Measurements from ENCODE around the gene ARHGEF37.
"Not testable (repeated sequence)": the region's sequence is repeated elsewhere in the genome, so short reads cannot be mapped to it uniquely, and the experiment has no call there.

The ARHGEF37 gene

DNA sequence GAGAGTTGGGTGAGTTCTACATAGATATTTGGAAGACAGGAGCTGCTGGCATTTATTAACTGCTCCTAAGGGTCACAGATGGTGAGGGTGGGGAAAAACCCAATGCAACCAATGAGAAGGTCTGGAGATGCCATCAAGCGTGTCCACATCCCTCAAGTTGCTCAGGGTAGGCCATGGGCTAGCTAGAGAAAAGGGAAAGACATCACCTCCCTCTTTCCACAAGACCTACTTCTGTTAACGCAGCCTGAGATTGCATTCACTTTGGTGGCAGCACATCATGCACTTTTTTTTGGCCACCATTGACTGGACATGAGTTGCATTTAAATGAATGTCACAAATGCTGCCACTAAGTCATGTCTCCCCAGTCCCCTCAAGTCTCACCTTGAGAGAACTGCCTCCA, 71.4 kb downstream of the ARHGEF37 start:
- Mint-ChIP-seq H3K4me3 (no peak overlapping the region), H3K9me3 (no peaks in the 10 kb centered on the region), H3K36me3 (no peaks in the 10 kb centered on the region), H3K27me3 (peaks cover 10% of the 10 kb centered on the region), H3K4me1 (peaks cover 5% of the 10 kb centered on the region), H3K27ac (no peak overlapping the region)
- no peak for ATAC-seq

GRCh38 chr5:149654231-149654630, 72.9 kb downstream of the ARHGEF37 start:
- H3K4me3 Mint-ChIP-seq = no peak overlapping the region
- no peak for ATAC-seq
- H3K9me3 Mint-ChIP-seq = no peaks in the 10 kb centered on the region
- H3K27ac Mint-ChIP-seq = peak overlapping the region; percentile 8
- H3K36me3 Mint-ChIP-seq = no peaks in the 10 kb centered on the region
- H3K4me1 Mint-ChIP-seq = peaks cover 5% of the 10 kb centered on the region
- peaks cover 26% of the 10 kb centered on the region for H3K27me3 Mint-ChIP-seq

GRCh38 chr5:149654883-149655505, 73.7 kb downstream of the ARHGEF37 start:
- Mint-ChIP-seq H3K9me3 (no peaks in the 10 kb centered on the region), H3K4me1 (peaks cover 5% of the 10 kb centered on the region), H3K27me3 (peaks cover 33% of the 10 kb centered on the region), H3K36me3 (no peaks in the 10 kb centered on the region), H3K4me3 (no peak overlapping the region), H3K27ac (peak overlapping the region; percentile 8)
- no peak for ATAC-seq

DNA sequence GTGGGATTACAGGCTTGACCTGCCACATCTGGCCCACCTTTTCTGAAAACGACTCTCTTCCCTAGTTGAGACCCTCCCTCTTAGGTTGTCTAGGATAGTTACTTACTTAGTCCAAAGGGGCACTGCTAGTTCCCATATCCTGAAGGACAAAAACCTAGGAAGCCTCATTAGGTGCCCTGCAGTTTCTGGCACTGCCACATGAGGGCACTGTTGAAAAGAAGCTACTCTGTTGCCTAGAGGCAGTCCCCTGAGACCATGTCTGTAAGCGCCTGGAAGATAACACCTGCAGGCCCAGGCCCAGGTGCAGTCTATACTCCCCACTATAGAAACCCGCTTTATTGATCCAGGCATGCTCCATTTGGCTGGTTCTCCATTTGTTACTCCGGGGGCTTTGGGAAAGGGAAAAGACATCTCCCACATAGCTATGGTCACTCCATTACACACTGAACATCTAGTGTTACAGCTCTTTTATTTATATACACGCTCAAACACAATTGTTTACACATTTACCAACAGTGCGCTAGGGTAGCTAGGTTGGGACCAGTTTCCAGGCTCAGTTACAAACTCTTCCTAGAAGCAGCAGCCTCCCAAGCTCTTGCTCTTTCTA, 75.4 kb downstream of the ARHGEF37 start:
- Mint-ChIP-seq H3K27me3 (peaks cover 43% of the 10 kb centered on the region), H3K36me3 (no peaks in the 10 kb centered on the region), H3K4me1 (peaks cover 5% of the 10 kb centered on the region), H3K4me3 (no peak overlapping the region), H3K27ac (no peak overlapping the region), H3K9me3 (no peaks in the 10 kb centered on the region)
- ATAC-seq = no peak

DNA sequence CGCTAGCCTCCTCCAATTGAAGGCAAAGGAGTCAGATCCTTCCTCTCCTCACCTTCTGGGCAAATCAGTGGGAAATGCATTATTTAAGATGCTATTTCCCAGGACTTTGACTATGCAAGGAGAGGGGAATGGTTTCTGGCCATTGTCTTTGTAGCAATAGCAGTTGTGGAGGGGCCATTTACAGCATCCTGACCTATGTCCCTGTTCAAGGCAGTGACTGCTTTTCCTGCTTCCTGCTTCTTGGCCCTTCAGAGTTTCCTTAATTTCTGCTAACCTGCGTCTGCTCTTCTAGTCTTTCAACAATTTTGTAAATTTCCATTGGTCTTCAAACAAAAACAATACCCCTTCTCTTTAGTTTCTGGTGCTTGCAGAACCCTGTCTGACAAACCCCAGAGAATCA, 76.0 kb downstream of the ARHGEF37 start:
- H3K27ac Mint-ChIP-seq = no peak overlapping the region
- H3K36me3 Mint-ChIP-seq = no peaks in the 10 kb centered on the region
- H3K4me1 Mint-ChIP-seq = peaks cover 5% of the 10 kb centered on the region
- H3K4me3 Mint-ChIP-seq = no peak overlapping the region
- H3K9me3 Mint-ChIP-seq = no peaks in the 10 kb centered on the region
- H3K27me3 Mint-ChIP-seq = peaks cover 43% of the 10 kb centered on the region
- ATAC-seq = no peak

DNA sequence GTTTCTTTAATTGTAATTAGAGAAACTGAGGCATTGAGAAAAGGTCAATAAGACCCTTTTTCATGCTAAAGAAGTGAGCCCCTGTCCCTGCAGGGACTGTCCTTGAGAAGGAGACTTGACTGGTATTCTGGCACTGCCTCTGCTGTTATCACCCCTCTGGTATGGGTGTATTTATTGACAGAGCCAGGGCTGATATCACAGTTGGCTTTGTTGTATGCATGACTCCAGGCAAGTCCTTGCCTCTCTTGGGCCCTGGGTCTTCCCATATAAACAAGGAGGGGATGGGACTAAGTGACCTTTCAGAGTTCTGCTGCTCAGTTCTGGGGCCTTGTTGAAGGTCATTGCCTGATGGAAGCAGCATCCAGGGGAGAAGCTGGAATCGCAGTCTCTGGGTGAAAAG, 77.0 kb downstream of the ARHGEF37 start:
- Mint-ChIP-seq H3K27ac (no peak overlapping the region), H3K4me3 (no peak overlapping the region), H3K9me3 (no peaks in the 10 kb centered on the region), H3K4me1 (peaks cover 5% of the 10 kb centered on the region), H3K27me3 (peaks cover 43% of the 10 kb centered on the region), H3K36me3 (no peaks in the 10 kb centered on the region)
- no peak for ATAC-seq

GRCh38 chr5:149664083-149664482, 82.8 kb downstream of the ARHGEF37 start:
- Mint-ChIP-seq H3K36me3 (no peaks in the 10 kb centered on the region), H3K4me3 (no peak overlapping the region), H3K4me1 (peaks cover 13% of the 10 kb centered on the region), H3K27ac (no peak overlapping the region), H3K9me3 (no peaks in the 10 kb centered on the region), H3K27me3 (peaks cover 19% of the 10 kb centered on the region)
- no peak for ATAC-seq

- Mint-ChIP-seq H3K36me3 (no peaks in the 10 kb centered on the region), H3K4me3 (no peak overlapping the region), H3K9me3 (no peaks in the 10 kb centered on the region), H3K27me3 (peaks cover 11% of the 10 kb centered on the region), H3K4me1 (peaks cover 13% of the 10 kb centered on the region), H3K27ac (no peak overlapping the region)
- ATAC-seq = no peak
Observed at GRCh38 chr5:149664666-149665415, 83.5 kb downstream of the ARHGEF37 start.

GRCh38 chr5:149665416-149666175, 84.3 kb downstream of the ARHGEF37 start:
- no peaks in the 10 kb centered on the region for H3K9me3 Mint-ChIP-seq
- H3K36me3 Mint-ChIP-seq = no peaks in the 10 kb centered on the region
- H3K27me3 Mint-ChIP-seq = peaks cover 3% of the 10 kb centered on the region
- ATAC-seq = no peak
- no peak overlapping the region for H3K4me3 Mint-ChIP-seq
- no peak overlapping the region for H3K27ac Mint-ChIP-seq
- H3K4me1 Mint-ChIP-seq = peaks cover 13% of the 10 kb centered on the region

DNA sequence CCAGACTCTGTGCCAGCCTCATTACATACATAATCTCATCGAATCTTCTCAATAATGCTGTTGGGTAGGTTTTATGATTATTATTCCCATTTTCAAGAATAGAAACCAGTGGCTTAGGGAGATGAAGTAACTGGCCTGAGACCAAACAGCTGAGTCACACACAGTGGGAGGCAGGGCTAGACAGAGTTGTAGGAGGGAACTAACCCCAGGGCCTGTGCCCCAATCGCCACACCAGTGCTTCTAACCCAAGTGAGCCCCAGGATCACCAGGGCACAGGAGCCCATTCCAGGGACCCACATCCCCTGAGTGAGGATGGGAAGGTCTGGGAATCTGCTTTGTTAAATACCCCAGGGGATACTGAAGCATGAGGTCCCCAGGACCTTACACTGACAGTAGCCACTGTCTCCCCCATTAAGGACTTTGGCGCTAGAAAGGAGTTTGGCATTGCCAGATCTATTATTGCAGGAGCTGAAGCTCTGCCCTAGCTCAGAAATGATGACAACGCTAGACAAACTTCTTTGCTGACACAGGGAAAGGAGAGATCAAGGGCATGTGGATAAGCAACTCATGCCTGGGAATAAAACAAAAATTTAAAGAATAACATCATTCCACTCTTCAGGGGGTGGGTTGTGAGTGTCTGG, 85.0 kb downstream of the ARHGEF37 start:
- no peak for ATAC-seq
- H3K4me1 Mint-ChIP-seq = peaks cover 13% of the 10 kb centered on the region
- no peaks in the 10 kb centered on the region for H3K36me3 Mint-ChIP-seq
- no peak overlapping the region for H3K4me3 Mint-ChIP-seq
- no peaks in the 10 kb centered on the region for H3K27me3 Mint-ChIP-seq
- no peak overlapping the region for H3K27ac Mint-ChIP-seq
- no peaks in the 10 kb centered on the region for H3K9me3 Mint-ChIP-seq

GRCh38 chr5:149667084-149667828, 86.0 kb downstream of the ARHGEF37 start:
- H3K4me1 Mint-ChIP-seq = peaks cover 18% of the 10 kb centered on the region
- peak overlapping the region; percentile 30 for H3K27ac Mint-ChIP-seq
- no peak overlapping the region for H3K4me3 Mint-ChIP-seq
- H3K27me3 Mint-ChIP-seq = no peaks in the 10 kb centered on the region
- H3K36me3 Mint-ChIP-seq = no peaks in the 10 kb centered on the region
- ATAC-seq = peak; percentile 55
- no peaks in the 10 kb centered on the region for H3K9me3 Mint-ChIP-seq

GRCh38 chr5:149667829-149668330, 86.6 kb downstream of the ARHGEF37 start:
- Mint-ChIP-seq H3K27me3 (no peaks in the 10 kb centered on the region), H3K27ac (peak overlapping the region; percentile 30), H3K4me1 (peaks cover 25% of the 10 kb centered on the region), H3K9me3 (no peaks in the 10 kb centered on the region), H3K36me3 (no peaks in the 10 kb centered on the region), H3K4me3 (no peak overlapping the region)
- no peak for ATAC-seq

DNA sequence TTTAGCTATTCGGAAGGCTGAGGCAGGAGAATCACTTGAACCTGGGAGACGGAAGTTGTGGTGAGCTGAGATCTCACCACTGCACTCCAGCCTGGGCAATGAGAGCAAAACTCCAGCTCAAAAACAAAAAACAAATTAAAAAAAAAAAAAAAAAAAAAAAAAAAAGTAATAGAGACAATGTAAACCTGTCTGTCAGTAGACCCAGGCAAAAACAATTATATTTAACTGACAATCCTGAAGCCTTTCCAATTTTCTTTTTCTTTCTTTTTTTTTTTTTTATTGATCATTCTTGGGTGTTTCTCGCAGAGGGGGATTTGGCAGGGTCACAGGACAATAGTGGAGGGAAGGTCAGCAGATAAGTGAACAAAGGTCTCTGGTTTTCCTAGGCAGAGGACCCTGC, 88.0 kb downstream of the ARHGEF37 start:
- H3K4me1 Mint-ChIP-seq = peaks cover 33% of the 10 kb centered on the region
- not testable (repeated sequence) for ATAC-seq, H3K4me3 Mint-ChIP-seq, H3K9me3 Mint-ChIP-seq, H3K27ac Mint-ChIP-seq, H3K36me3 Mint-ChIP-seq, H3K27me3 Mint-ChIP-seq

DNA sequence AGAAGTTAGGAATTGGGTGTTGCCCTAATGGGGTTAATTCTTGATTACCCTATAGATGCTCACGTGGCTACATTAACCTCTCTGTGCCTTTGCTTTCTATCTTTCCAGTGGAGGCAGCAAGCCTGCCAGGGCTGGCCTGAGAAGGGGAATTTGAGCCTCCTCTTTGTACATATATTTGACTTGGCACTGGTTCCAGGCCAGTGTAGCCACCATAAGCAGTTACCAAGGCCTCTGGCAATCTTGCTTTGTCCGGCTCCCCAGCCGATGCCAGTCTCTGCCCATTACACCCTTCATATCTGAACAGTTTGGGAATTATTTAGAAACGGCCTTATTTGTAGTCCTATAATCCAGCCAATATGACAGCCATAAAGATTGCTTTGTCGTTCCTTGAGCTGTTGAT, 90.2 kb downstream of the ARHGEF37 start:
- Mint-ChIP-seq H3K27me3 (no peaks in the 10 kb centered on the region), H3K4me1 (peaks cover 56% of the 10 kb centered on the region), H3K36me3 (no peaks in the 10 kb centered on the region), H3K9me3 (no peaks in the 10 kb centered on the region), H3K4me3 (no peak overlapping the region), H3K27ac (no peak overlapping the region)
- ATAC-seq = no peak

Data from stimulated activated memory B cell treated with anti-CD40 and anti-IgM and Interleukin-4, amounts not matched to agents 10 μg/mL and 1 μg/mL and 100 μg/mL, for 72 hours (primary cell).